PC-3 (cell line): ENCODE measurements around the gene ZNF548. TPM values are rescaled to one million over a fixed set of nuclear protein-coding genes. Genes with fewer than 3 reads are reported as not detected.

ENCODE experiments used
- ATAC-seq: fragments of 200-7000 bp; cut with Tn5 transposase; 2 replicates; pipeline ENCODE4 v1.9.1; 2020; ENCODE audit warnings: mild to moderate bottlenecking, moderate library complexity
- BruUV-seq: library from RNA; stranded (reverse); fragments of 400-500 nt; replicated peaks from 2 replicates; lab custom pipeline; 2021; lab: Mats Ljungman, UMichigan
- CTCF ChIA-PET: fragments of 300-600 bp; sonication (Branson Sonifier 250); formaldehyde crosslinking; loops from one replicate; lab custom pipeline; 2022; ENCODE audit warnings: antibody characterized with exemption; lab: Charles Lee
- POLR2A ChIA-PET: fragments of 300-600 bp; sonication (Branson Sonifier 250); formaldehyde crosslinking; loops from one replicate; lab custom pipeline; 2022; ENCODE audit warnings: antibody characterized with exemption; ENCODE audit not compliant: unreplicated experiment; lab: Charles Lee
- DNase-seq: peaks from one replicate; pipeline ENCODE4 v3.0.0-alpha.2; 2015
- H2AFZ ChIP-seq: fragments of 300-600 bp; sonication (generic); 2 replicates; pipeline ENCODE4 v1.6.0; 2016; ENCODE audit warnings: antibody characterized with exemption, low read length
- H3F3A ChIP-seq: fragments of 300-600 bp; sonication (generic); one replicate; pipeline ENCODE4 v1.6.0; 2017; ENCODE audit warnings: antibody characterized with exemption, low read length, control low read depth, mild to moderate bottlenecking; ENCODE audit not compliant: unreplicated experiment
- H3K27ac ChIP-seq: fragments of 300-600 bp; sonication (generic); 2 replicates; pipeline ENCODE4 v1.5.1; 2016; ENCODE audit warnings: mild to moderate bottlenecking, low read length
- H3K27me3 ChIP-seq: fragments of 300-600 bp; sonication (generic); 2 replicates; pipeline ENCODE4 v1.6.1; 2016; ENCODE audit warnings: low read length, mixed read lengths
- H3K36me3 ChIP-seq: fragments of 300-600 bp; sonication (generic); 2 replicates; pipeline ENCODE4 v1.6.1; 2016; ENCODE audit warnings: low read depth, mixed run types, low read length, mixed read lengths
- H3K4me1 ChIP-seq: fragments of 300-600 bp; sonication (generic); 2 replicates; pipeline ENCODE4 v1.5.1; 2016; ENCODE audit warnings: low read length; ENCODE audit not compliant: insufficient read depth
- H3K4me2 ChIP-seq: fragments of 300-600 bp; sonication (generic); 2 replicates; pipeline ENCODE4 v1.6.0; 2016; ENCODE audit warnings: low read length
- H3K4me3 ChIP-seq: fragments of 300-600 bp; sonication (generic); 2 replicates; pipeline ENCODE4 v1.5.1; 2016; ENCODE audit warnings: mild to moderate bottlenecking, low read length, mixed read lengths
- H3K79me2 ChIP-seq: fragments of 300-600 bp; sonication (generic); 2 replicates; pipeline ENCODE4 v1.6.1; 2017; ENCODE audit warnings: low read length, mixed read lengths
- H3K9ac ChIP-seq: fragments of 300-600 bp; sonication (generic); 2 replicates; pipeline ENCODE4 v1.6.0; 2016; ENCODE audit warnings: mild to moderate bottlenecking, low read length
- H3K9me2 ChIP-seq: fragments of 300-600 bp; sonication (generic); replicated peaks from 2 replicates; pipeline ENCODE4 v1.6.1; 2016; ENCODE audit warnings: mixed run types, low read length, mixed read lengths
- H3K9me3 ChIP-seq: fragments of 300-600 bp; sonication (generic); 2 replicates; pipeline ENCODE4 v1.6.1; 2016; ENCODE audit warnings: low read length, mixed read lengths
- H4K20me1 ChIP-seq: fragments of 300-600 bp; sonication (generic); 2 replicates; pipeline ENCODE4 v1.6.1; 2016; ENCODE audit warnings: low read length, mixed read lengths
- CTCF ChIP-seq: fragments of 300-600 bp; sonication (generic); conservative IDR thresholded peaks from 2 replicates; pipeline ENCODE4 v1.5.1; 2017; ENCODE audit warnings: antibody characterized with exemption, low read depth, mild to moderate bottlenecking, low read length
- EZH2 ChIP-seq: fragments of 300-600 bp; sonication (generic); IDR thresholded peaks from one replicate; pipeline ENCODE4 v1.6.1; 2017; ENCODE audit warnings: antibody characterized with exemption, mild to moderate bottlenecking, low read length; ENCODE audit not compliant: unreplicated experiment
- EZH2phosphoT487 ChIP-seq: fragments of 300-600 bp; sonication (generic); IDR thresholded peaks from 2 replicates; pipeline ENCODE4 v1.6.1; 2018; ENCODE audit warnings: mild to moderate bottlenecking, antibody characterized with exemption, low read length, borderline replicate concordance
- intact Hi-C: fragments of 100-400 bp; cut with micrococcal nuclease; formaldehyde crosslinking; loops from 2 replicates; pipeline ENCODE4 v1.9.0; 2023
- total RNA-seq: library from RNA; depleted of rRNA; stranded (reverse); fragments of >200 nt; gene quantifications from 2 replicates; pipeline ENCODE4 v1.2.3, GENCODE V29; 2014

ZNF548 gene
- total RNA-seq, 1 experiment from 2014 or later: 14.4 TPM

- H3K4me2 ChIP-seq: no peak overlapping the region
- H3F3A ChIP-seq: no peaks in the 10 kb centered on the region
- no peak overlapping the region for H2AFZ ChIP-seq
- H3K9ac ChIP-seq: no peak overlapping the region
- H3K9me2 ChIP-seq: no peaks in the 10 kb centered on the region
- H3K9me3 ChIP-seq: 0 out of 2 replicates have a peak, but pooled peaks cover 19% of the 10 kb centered on the region
- POLR2A ChIA-PET: no interaction called here
- no peak overlapping the region for H3K27ac ChIP-seq
- TF ChIP-seq CTCF (no peak), EZH2 (no peak), EZH2phosphoT487 (no peak)
- no peaks in the 10 kb centered on the region for H4K20me1 ChIP-seq
- ATAC-seq (no peak), DNase-seq (no peak)
- no peak overlapping the region for H3K4me3 ChIP-seq
- CTCF ChIA-PET: no interaction called here
- H3K4me1 ChIP-seq: no peaks in the 10 kb centered on the region
- peaks cover 57% of the 10 kb centered on the region for H3K36me3 ChIP-seq
- H3K79me2 ChIP-seq: peaks cover 6% of the 10 kb centered on the region; the same call in 1 of the 2 replicates
- BruUV-seq: no TSS peak
- intact Hi-C loops: no loop called here
- H3K27me3 ChIP-seq: no peaks in the 10 kb centered on the region
These were observed 9.2 kb downstream of the ZNF548 start for GRCh38 chr19:57398868-57399267.

GRCh38 chr19:57403737-57404563 is 14.3 kb downstream of the ZNF548 start:
- Histone ChIP-seq H3F3A (no peaks in the 10 kb centered on the region), H3K36me3 (peaks cover 14% of the 10 kb centered on the region), H4K20me1 (no peaks in the 10 kb centered on the region), H3K79me2 (no peaks in the 10 kb centered on the region), H3K4me3 (no peak overlapping the region), H3K27me3 (no peaks in the 10 kb centered on the region), H2AFZ (no peak overlapping the region), H3K9me3 (no peaks in the 10 kb centered on the region), H3K4me2 (no peak overlapping the region), H3K9me2 (no peaks in the 10 kb centered on the region), H3K9ac (no peak overlapping the region), H3K4me1 (no peaks in the 10 kb centered on the region), H3K27ac (no peak overlapping the region)
- CTCF ChIA-PET: no interaction called here
- ATAC-seq: no peak
- POLR2A ChIA-PET: no interaction called here
- TF ChIP-seq EZH2phosphoT487 (no peak), EZH2 (no peak), CTCF (no peak)
- intact Hi-C loops: no loop called here
- DNase-seq: no peak
- BruUV-seq: no TSS peak
